AG20443 (cell line): ENCODE measurements around the gene BROX.

Experiments used
- DNase-seq: peaks from one replicate; pipeline ENCODE4 v3.0.0; 2012; ENCODE audit warnings: low spot score, mixed read lengths

The BROX gene

GRCh38 chr1:222777977-222778376 lies 65.6 kb downstream of the BROX start:
- no peak for DNase-seq

GRCh38 chr1:222781251-222781650 lies 68.9 kb downstream of the BROX start:
- DNase-seq = no peak

- DNase-seq = no peak
Measured at GRCh38 chr1:222783051-222783450, 70.7 kb downstream of the BROX start.

GRCh38 chr1:222784371-222784770 lies 72.0 kb downstream of the BROX start:
- DNase-seq = no peak
